ENCODE measurements around the gene PRTG.

DNA sequence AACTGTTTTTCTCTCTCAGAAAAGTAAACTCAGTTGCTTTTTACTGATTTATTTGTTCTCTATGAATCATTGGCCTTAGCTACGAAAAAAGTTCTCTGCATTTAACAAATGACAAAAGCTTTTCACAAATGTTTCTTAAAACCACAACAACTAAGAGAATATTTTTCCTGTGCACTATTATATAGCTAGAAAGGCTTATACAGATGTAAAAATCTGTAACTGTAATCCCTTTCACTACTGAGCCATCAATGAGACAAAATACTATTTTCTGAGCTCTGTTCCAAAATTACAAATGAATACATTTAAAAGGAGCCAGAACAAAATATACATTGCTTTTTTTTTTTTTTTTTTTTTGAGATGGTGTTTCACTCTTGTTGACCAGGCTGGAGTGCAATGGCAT, 109.2 kb downstream of the PRTG start:
- TF ChIP-seq CTCF (IDR thresholded peaks at IDR 0.05; ENCODE audit: low read depth, low read length, poor library complexity, severe bottlenecking) (no peak), EZH2phosphoT487 (IDR thresholded peaks at IDR 0.05; ENCODE audit: borderline replicate concordance, low read length) (no peak)

Measured in DOHH2 (cell line).